ENCODE results near the gene THSD4. TPM values are rescaled to one million over a fixed set of nuclear protein-coding genes. Genes with fewer than 3 reads are reported as not detected.

The THSD4 gene
- total RNA-seq, 4 donors from 2014 or later, result 16.6 to 25.3 (median 24.1) TPM

DNA sequence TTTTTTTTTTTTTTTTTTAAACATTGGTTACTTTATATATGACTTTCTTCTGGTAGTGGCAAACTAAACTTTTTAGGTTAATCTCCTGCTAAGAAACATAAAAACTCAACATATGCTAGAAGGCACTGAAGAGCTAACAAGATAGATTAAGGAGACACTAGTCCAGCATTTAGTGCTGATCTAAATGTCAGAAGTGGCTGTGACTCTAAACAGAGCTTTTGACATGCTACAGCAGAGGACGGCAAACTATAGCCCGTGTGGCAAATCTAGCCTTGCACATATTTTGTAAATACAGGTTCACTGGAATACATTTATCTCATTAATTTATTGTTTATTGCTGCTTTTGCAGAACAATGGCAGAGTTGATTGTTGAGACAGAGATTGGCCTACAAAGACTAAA lies 715.7 kb downstream of the THSD4 start:
- peaks cover 50% of the 10 kb centered on the region for H3K36me3 ChIP-seq

More for the DNA sequence above, 715.7 kb downstream of the THSD4 start:
- Histone ChIP-seq H3K9me3 (no peaks in the 10 kb centered on the region), H3K4me1 (no peaks in the 10 kb centered on the region), H3K27me3 (no peaks in the 10 kb centered on the region), H3K4me3 (no peak overlapping the region), H3K27ac (no peak overlapping the region)
- TF ChIP-seq EP300 (IDR thresholded peaks at IDR 0.05) (no peak), POLR2AphosphoS5 (IDR thresholded peaks at IDR 0.05) (no peak), POLR2A (IDR thresholded peaks at IDR 0.05) (no peak)
- TF ChIP-seq, protein P1, sequence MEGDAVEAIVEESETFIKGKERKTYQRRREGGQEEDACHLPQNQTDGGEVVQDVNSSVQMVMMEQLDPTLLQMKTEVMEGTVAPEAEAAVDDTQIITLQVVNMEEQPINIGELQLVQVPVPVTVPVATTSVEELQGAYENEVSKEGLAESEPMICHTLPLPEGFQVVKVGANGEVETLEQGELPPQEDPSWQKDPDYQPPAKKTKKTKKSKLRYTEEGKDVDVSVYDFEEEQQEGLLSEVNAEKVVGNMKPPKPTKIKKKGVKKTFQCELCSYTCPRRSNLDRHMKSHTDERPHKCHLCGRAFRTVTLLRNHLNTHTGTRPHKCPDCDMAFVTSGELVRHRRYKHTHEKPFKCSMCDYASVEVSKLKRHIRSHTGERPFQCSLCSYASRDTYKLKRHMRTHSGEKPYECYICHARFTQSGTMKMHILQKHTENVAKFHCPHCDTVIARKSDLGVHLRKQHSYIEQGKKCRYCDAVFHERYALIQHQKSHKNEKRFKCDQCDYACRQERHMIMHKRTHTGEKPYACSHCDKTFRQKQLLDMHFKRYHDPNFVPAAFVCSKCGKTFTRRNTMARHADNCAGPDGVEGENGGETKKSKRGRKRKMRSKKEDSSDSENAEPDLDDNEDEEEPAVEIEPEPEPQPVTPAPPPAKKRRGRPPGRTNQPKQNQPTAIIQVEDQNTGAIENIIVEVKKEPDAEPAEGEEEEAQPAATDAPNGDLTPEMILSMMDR (IDR thresholded peaks at IDR 0.05), result no peak
- WGBS, result 88% methylated on average over 2 of the region's 2 CpGs
- no peak for DNase-seq (ENCODE audit: low spot score in 2 of 2)

Other genes starting within 250 kb of the THSD4 start
- gene THAP10, start 223.0 kb upstream of the THSD4 start, total RNA-seq, result 1 to 10 TPM in 3 of 4 donors, under 1 TPM in 1; 0.87 to 2.7 (median 1.2) TPM
- 10 to 100 TPM in 1 of 4 donors, 1 to 10 TPM in 3; 3.3 to 12.6 (median 3.6) TPM for gene LRRC49, start 222.6 kb upstream of the THSD4 start, total RNA-seq

All from suprapubic skin (tissue), 4 donors.